Stimulated activated CD4-positive, alpha-beta T cell treated with anti-CD3 and anti-CD28 coated beads, Interleukin-4, amount 100 ng/mL, for 48 hours (primary cell): ENCODE results near the gene TRIM14.
"Not testable (repeated sequence)": the region's sequence is repeated elsewhere in the genome, so short reads cannot be mapped to it uniquely, and the experiment has no call there.

Experiments
- DNase-seq, 2 donors: peaks; one replicate each; pipeline ENCODE4 v3.0.0-alpha.2; 2020; ENCODE audit warnings: low read depth in 2 of 2

The TRIM14 gene

GRCh38 chr9:98142182-98142907 lies 23.3 kb upstream of the TRIM14 start:
- DNase-seq, result no peak

- no peak for DNase-seq
Measured at GRCh38 chr9:98140503-98140902, 21.5 kb upstream of the TRIM14 start.

- no peak for DNase-seq
Measured at GRCh38 chr9:98136489-98136888, 17.5 kb upstream of the TRIM14 start.

- DNase-seq, result no peak
Measured at GRCh38 chr9:98135938-98136337, 16.9 kb upstream of the TRIM14 start.

- DNase-seq, result no peak
Measured at GRCh38 chr9:98135558-98135934, 16.5 kb upstream of the TRIM14 start.

GRCh38 chr9:98134702-98135557 lies 15.9 kb upstream of the TRIM14 start:
- no peak for DNase-seq

- DNase-seq, result no peak
Measured at GRCh38 chr9:98132806-98133631, 14.0 kb upstream of the TRIM14 start.

- DNase-seq, result no peak
Measured at GRCh38 chr9:98132158-98132557, 13.1 kb upstream of the TRIM14 start.

GRCh38 chr9:98130576-98131228 lies 11.7 kb upstream of the TRIM14 start:
- no peak for DNase-seq

GRCh38 chr9:98130060-98130459 lies 11.0 kb upstream of the TRIM14 start:
- DNase-seq, result not testable (repeated sequence)

- no peak for DNase-seq
Measured at GRCh38 chr9:98129451-98129881, 10.4 kb upstream of the TRIM14 start.

GRCh38 chr9:98128316-98128715 lies 9.3 kb upstream of the TRIM14 start:
- DNase-seq, result no peak

GRCh38 chr9:98127226-98127625 lies 8.2 kb upstream of the TRIM14 start:
- no peak for DNase-seq

- DNase-seq, result no peak
Measured at GRCh38 chr9:98124637-98125426, 5.8 kb upstream of the TRIM14 start.

GRCh38 chr9:98124091-98124490 lies 5.1 kb upstream of the TRIM14 start:
- not testable (repeated sequence) for DNase-seq

GRCh38 chr9:98121058-98121457 lies 2.0 kb upstream of the TRIM14 start:
- DNase-seq, result no peak

- DNase-seq, result no peak
Measured at GRCh38 chr9:98120476-98120875, 1.5 kb upstream of the TRIM14 start.

- DNase-seq, result peak in 1 of 2 donors; percentile 36
Measured at GRCh38 chr9:98117984-98118639, 910 bp downstream of the TRIM14 start.

GRCh38 chr9:98117097-98117496 lies 1.9 kb downstream of the TRIM14 start:
- not testable (repeated sequence) for DNase-seq

- no peak for DNase-seq
Measured at GRCh38 chr9:98109052-98109451, 10.0 kb downstream of the TRIM14 start.
